Gastrocnemius medialis (tissue), 4 donors: ENCODE measurements around the gene MT1E.

Experiments used
- POLR2A ChIP-seq, 2 donors: fragments of 450-650 bp; IDR thresholded peaks; one replicate each; pipeline ENCODE4 v1.6.1; 2017; ENCODE audit warnings: antibody characterized with exemption in 2 of 2, mild to moderate bottlenecking in 2 of 2, moderate library complexity in 2 of 2
- TF ChIP-seq, protein P1 (sequence below), 5 experiments: fragments of 450-650 bp in 3 of 5; fragments of 200-600 bp in 2 of 5; sonication (generic) in 2 of 5; IDR thresholded peaks in 4 of 5; conservative IDR thresholded peaks in 1 of 5; 1 replicate in 4 of 5; 2 replicates in 1 of 5; pipeline ENCODE4 v1.5.1; 2016 to 2019; ENCODE audit warnings: antibody characterized with exemption in 5 of 5, mild to moderate bottlenecking in 3 of 5, moderate library complexity in 3 of 5

DNA sequence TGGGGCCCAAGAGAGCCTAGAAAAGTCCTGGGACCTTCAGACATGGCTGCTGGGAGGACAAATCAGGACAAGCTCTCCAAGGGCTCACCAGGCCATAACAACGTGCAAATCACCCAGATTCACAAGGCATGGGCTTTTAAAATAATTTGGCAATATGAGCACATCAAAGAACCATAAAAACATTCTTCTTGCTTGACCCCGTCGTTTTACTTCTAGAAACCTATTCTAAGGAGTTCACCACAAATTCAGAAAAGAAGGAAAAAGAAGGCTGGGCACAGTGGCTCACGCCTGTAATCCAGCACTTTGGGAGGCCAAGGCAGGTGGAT, 48.3 kb upstream of the MT1E start:
- TF ChIP-seq, protein P1, sequence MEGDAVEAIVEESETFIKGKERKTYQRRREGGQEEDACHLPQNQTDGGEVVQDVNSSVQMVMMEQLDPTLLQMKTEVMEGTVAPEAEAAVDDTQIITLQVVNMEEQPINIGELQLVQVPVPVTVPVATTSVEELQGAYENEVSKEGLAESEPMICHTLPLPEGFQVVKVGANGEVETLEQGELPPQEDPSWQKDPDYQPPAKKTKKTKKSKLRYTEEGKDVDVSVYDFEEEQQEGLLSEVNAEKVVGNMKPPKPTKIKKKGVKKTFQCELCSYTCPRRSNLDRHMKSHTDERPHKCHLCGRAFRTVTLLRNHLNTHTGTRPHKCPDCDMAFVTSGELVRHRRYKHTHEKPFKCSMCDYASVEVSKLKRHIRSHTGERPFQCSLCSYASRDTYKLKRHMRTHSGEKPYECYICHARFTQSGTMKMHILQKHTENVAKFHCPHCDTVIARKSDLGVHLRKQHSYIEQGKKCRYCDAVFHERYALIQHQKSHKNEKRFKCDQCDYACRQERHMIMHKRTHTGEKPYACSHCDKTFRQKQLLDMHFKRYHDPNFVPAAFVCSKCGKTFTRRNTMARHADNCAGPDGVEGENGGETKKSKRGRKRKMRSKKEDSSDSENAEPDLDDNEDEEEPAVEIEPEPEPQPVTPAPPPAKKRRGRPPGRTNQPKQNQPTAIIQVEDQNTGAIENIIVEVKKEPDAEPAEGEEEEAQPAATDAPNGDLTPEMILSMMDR (IDR thresholded peaks at IDR 0.05 in 4 of 5, conservative IDR thresholded peaks at IDR 0.05 in 1 of 5), result peak in 1 of 5 experiments; percentile 4
- no peak for TF ChIP-seq POLR2A (IDR thresholded peaks at IDR 0.05)
